Adrenal gland (tissue), 5 donors: ENCODE measurements around the gene OVOL3.

ENCODE experiments used
- CTCF ChIP-seq, 6 experiments: fragments of 450-650 bp in 4 of 6; fragments of 200-600 bp in 2 of 6; sonication (generic) in 1 of 6; IDR thresholded peaks; 1 replicate in 5 of 6; 2 replicates in 1 of 6; pipeline versions ENCODE4 v1.5.1 to v1.8.0; 2016 to 2021; ENCODE audit warnings: antibody characterized with exemption in 6 of 6, mild to moderate bottlenecking in 2 of 6, moderate library complexity in 1 of 6
- POLR2A ChIP-seq, 2 donors: fragments of 450-650 bp; IDR thresholded peaks; one replicate each; pipeline ENCODE4 v1.6.1; 2017; ENCODE audit warnings: antibody characterized with exemption in 2 of 2, mild to moderate bottlenecking in 2 of 2, moderate library complexity in 1 of 2
- donor health status: DM: no; HTN: no; CAD: no.

DNA sequence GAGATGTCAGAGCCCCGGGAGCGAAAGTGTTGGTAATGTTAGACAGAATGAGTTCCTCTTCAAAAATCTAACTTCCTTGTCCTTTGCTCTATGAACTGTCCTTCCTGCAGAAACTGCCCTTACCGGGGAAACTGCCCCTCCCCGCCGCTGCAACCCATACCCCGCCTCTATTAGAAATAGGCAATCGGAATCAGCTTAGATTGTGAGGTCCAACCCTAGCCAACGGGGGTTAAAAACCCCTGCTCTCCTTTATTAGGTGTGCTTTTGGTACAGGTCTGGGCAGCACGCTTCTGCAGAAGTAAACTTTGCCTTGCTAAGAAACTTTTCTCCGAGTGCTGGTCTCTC, 17.4 kb downstream of the OVOL3 start:
- TF ChIP-seq CTCF (IDR thresholded peaks at IDR 0.05) (no peak), POLR2A (IDR thresholded peaks at IDR 0.05) (no peak)
